Thyroid gland (tissue), 4 donors: ENCODE data around the gene SLC45A1.

Experiments
- CTCF ChIP-seq, 6 experiments: fragments of 200-600 bp in 3 of 6; fragments of 450-650 bp in 3 of 6; sonication (generic) in 3 of 6; IDR thresholded peaks; one replicate each; pipeline ENCODE4 v1.5.1; 2016 to 2019; ENCODE audit warnings: antibody characterized with exemption in 6 of 6, mild to moderate bottlenecking in 2 of 6, inconsistent platforms in 1 of 6, moderate library complexity in 1 of 6
- POLR2A ChIP-seq, 2 donors: fragments of 450-650 bp; IDR thresholded peaks; one replicate each; pipeline ENCODE4 v1.6.1; 2017; ENCODE audit warnings: antibody characterized with exemption in 2 of 2, mild to moderate bottlenecking in 2 of 2, moderate library complexity in 1 of 2

GRCh38 chr1:8347635-8348034 is 29.7 kb downstream of the SLC45A1 start:
- TF ChIP-seq CTCF (IDR thresholded peaks at IDR 0.05) (no peak), POLR2A (IDR thresholded peaks at IDR 0.05) (no peak)
